C1 segment of cervical spinal cord (tissue), 14 donors: ENCODE data around the gene SPTLC3.
A peak's percentile ranks its signal among the peaks of the same experiment; 100 is the strongest.

Source experiments
- DNase-seq, 14 donors: peaks; one replicate each; lab custom pipeline; 2025; lab: John Stamatoyannopoulos, UW

SPTLC3 gene

DNA sequence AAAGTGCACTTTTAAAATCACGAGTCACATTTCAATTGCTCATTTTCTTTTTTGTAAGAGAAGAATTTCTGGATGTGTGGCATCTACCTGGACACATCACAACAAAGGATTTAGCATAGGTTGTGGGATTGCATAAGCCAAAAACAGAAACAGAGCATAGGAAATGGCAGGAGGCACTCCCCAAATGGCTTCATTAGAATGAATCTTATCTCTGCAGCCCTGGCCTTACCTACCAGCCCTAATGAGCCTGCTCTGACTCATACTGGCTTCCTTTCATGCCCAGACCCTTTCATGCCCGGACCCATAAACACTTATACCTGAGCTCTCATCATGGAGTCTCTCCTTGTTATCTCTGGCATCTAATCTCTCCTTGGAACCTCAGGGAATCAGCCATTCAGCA is 23.9 kb upstream of the SPTLC3 start:
- DNase-seq = no peak

DNA sequence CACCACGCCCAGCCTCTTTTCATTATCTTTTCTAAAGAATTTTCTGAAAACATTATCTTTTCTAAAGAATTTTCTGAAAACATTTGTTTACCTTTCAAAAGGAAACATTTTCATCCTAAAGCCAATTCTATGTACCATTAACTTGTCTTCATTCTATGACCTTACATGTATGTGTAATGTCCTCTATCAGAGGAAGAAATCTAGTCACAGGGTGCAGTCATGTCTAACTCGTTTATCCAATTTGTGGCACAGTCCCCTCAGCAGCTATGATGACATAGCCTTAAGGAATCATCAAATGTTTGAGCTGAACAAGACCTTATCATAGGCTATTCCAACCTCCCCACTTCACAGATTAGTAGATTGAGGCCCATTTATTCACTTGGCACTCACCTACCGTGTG is 21.5 kb upstream of the SPTLC3 start:
- no peak for DNase-seq

DNA sequence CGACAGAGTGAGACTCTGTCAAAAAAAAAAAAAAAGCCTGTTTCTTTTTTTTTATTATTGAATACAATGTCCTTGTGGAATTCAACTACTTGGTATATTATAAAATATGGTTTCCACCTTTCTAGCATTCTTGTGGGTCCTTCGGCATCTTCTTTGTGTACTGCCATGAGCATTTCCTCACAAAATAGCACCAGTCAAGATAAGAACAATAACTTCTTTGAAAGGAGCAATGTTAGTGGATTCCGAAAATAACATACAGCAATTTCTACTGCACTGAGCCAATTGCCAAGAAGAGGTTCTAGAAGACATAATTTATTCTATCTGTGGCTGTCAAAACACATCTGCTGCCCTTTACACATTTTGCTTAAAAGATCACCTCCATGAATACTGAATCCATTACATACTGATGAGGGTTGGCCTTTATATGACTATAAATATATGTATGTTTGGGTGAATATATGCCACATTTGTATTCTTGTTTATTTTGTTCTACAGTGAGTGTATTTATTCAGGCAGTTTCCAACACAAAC is 19.1 kb upstream of the SPTLC3 start:
- DNase-seq = no peak

DNA sequence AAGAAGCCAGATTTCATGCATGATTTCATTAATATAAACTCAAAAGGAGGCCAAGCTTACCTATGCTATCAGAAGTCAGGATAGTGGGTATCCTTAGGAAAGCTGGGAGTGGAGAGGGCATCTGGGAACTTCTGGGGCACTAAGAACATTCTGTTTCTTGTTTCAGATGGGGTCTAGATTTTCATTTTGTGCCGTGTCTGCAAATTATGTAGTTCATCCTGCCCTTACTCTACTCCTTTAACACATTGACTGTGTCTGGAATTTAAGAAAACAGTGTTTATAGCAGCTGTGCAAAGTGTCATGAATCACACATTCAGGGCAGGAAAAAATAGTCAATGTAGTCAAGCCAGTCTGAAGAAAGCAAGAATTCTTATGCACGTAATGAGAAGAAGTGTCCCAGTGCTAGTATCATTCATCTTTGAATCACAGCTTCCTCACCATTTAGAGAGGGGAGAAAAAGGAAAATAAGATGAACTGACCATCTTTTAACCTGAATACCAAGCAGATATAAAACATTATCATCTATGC is 11.6 kb upstream of the SPTLC3 start:
- DNase-seq = no peak

DNA sequence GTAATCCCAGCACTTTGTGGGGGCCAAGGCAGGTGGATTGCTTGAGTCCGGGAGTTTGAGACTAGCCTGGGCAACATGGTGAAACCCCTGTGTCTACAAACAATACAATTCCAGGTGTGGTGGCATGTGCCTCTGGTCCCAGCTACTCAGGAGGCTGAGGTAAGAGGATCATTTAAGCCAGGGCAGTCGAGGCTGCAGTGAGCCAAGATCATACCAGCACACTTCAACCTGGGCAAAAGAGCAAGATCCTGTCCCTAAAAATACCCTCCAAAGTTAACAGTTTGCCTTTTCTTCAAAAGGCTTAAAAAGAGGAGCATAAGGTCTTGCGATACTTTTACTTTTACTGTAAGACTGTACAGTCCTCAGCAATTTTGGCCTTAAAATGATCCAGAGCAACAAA is 10.7 kb upstream of the SPTLC3 start:
- no peak for DNase-seq

DNA sequence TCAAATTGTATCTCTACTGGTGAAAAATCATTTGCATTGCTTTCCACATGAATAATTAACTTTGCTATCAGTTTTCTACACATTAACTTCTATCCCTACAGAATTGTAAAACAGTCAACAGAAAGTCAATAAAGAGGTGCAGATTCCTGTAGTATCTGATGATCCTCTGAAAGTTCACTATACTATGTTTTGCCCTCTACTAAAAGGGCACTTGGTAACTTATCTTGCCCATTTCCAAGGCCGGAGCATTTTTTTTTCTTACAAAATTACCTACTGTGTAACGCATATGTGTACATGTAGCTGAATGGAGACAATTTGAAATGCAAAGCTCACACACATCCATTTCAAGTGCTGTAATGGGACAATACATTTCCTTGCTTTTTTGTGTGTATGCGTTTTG is 9.6 kb upstream of the SPTLC3 start:
- DNase-seq = no peak

DNA sequence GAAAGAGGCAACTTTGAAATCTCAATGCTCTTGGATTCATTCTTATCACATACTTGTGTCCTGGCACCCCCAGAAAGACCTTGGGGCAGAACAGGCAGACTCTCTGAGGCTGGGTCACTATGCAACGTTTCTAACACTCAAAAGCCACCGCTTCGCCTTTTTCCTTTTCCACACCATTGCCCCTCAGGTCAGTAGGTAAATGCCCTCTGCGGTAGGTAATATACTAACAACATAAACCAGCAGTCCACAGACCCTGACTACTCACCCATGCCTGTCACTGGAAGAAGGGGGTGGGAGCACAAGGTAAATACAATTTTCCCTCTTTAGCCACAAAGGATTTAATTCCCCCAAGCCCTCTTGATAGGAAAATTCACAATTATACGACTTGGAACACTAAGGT is 6.5 kb upstream of the SPTLC3 start:
- no peak for DNase-seq

DNA sequence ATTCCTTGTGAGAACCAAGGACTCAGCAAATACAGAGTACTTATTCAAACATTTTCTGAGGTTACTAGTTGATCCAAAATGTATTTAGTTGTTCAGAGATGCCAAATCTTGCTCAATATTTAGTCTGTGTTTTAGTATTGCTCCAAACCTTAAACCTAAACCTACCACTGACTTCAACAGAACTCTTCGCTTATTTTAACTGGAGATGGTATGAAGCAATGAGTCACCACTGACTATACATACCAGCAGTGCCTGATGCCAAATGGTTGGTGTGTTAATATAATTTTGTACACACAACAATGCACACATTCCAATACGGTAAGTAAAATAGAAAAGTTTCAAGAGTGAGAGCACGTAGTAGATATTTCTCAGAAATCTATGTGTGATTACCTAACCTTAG is 1.9 kb upstream of the SPTLC3 start:
- DNase-seq = no peak

DNA sequence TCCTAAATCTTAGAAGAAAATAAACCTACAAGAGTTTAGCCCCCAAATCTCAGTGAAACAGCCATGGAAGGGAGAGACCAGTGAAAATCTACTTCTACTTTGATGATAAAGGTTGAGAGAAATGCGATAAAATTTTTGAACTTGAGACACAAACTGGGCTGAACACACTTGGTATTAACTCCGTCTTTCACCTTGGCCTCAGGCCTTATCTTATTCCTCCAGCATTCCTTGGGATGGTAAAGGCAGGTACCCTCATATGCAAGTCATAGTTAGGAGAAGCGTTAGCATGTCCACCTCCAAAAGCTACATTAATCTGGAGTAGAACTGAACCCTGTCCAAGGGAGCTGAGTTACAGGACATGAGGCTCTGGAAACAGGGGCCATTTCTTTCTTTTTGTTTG is 1.2 kb upstream of the SPTLC3 start:
- no peak for DNase-seq

DNA sequence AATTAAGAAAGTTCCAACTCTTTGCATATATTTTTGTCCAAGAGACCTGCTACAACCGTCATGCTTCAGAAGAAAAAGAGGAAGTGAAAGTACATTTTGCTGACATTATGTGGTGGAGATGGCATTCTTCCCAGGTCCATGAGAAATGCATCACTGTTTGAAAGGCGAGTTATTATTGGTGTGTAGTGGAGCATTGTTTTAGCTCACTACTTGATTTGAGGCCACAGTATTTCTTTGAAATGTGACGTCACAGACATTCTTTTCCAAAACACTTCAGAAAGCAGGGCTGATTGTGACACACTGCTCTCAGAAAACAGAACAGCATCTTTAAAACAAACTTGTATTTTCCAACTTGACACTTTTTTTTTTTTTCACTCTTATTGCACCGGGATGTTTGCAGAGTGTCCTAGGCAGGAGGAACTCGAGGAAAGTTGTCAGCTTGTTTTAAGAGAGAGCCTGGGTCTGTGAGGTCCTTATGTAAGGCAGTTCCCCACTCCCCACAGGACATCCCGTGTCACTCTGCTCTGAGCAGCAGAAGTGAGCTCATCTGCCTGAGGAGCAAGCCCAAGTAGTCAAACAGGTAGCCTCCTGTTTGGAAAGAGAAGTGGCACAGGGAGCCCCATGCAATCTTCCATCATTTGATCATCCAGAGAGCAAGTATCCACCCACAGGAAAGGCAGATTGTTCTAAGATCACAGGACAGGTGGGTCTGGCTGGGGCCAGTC is 1.1 kb downstream of the SPTLC3 start:
- DNase-seq = peak in 8 of 14 donors; percentile 1 to 35 (median 9)

DNA sequence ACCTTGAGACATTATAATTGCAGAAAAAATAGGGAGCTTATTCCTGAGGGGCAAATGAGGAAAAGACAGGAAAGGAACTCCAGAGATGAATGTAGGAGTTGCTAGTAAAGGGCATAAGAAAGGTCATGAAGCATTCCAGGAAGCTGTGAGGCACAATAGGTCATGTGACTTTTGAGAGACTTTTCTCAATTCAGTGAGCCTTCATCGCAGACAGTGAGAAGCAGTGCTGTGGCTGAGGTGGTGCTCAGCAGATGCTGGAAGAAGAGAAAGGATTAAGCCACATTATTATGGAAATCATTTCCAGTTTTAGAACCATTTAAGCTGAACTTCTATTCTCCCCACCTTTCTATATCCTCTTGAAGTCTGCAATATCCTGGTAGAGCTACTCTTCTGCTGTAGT is 4.1 kb downstream of the SPTLC3 start:
- DNase-seq = no peak

DNA sequence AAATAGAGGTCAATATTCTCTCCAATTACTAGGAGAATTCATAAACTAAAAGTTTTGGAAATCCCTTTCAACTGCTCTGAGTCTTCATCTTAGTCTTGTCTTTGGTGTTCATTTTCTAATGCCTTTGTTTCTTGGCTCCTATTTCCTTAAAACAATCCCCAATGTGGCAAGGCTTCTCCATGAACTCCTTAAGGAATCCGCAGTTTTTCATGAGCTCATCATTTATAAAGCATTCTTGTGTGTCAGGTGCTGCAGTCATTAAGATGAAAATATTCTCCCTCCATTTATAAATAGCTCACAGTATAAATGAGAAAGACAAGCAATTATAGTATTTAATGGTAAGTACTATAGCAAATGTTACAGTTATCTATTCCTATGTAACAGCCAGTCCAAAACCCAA is 4.6 kb downstream of the SPTLC3 start:
- DNase-seq = no peak

DNA sequence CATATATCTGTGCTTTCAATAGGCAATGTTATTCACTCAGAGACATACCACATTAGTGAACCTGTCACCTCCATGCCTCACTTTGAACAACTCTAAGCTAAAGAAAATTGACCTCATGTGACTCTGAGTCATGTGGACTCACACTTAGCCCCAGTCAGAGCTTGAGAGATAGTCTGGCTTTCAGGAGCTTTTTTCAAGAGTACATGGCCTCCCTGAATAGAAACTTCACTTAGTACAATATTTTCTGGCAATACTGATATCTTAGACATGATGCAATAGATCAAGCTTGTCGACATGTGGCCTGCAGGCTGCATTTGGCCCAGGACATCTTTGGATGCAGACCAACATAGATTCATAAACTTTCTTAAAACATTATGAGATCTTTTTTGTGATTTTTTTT is 8.5 kb downstream of the SPTLC3 start:
- no peak for DNase-seq

DNA sequence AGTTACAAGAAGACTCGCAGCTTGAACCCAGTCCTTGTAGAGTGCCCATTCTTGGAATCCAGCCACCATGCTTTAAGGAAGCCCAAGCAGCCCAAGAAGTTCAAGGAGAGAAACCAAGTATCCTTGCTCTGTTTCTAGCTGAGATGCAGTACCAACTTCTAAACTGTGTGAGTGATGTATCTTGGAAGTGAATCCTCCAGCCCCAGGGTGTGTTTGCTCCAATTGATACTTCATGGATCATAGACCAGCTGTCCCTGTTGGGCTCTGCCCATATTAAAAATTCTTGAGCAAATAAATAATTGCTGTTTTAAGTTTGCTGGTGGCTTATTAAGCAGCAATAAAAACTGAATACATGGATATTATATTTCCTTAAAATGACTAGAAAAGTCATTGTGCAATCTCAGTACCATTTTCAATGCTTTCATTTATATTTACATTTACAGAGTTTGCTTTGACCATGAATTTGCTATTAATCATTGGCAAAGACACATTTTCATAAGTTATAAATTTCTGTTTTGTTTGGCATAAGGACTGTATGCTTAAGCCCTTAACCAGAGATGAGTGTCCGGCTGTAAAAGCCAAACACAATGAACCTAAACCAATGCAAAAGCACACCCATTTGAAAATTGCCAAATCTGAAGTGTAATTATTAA is 9.2 kb downstream of the SPTLC3 start:
- DNase-seq = no peak

DNA sequence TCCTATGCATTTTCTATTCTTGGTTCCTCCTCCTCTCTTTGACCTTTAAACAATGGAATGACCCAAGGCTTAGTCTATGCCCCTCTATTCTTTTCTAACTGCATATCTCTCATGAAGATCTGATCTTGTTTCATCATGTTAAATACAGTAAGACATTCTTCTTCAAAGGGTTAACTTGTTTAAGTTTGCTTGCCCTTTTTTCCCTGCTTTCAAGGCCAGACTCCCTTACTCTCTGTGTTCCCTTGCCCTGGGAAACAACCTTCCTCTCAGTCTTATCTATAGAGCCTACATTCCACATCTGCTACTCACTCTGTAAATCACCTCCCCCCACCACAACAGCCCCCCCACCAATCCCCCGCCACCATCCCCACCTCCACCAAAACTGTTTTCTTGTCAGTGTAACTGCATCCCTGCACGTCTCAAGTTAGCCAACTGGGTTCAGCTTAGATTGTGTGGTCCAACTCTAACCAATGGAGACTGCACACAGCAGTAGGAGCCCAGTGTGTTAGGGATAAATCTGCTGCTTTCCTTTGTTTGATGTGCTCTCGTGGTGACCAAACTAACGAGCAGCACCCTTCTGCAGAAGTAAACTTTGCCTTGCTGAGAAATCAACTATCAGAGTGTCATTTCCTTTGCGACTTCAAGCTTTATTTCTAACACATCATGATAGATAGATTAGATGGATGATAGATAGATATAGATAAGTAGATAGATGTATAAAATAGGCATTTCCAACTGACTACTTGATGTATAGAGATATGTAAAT is 12.6 kb downstream of the SPTLC3 start:
- no peak for DNase-seq

DNA sequence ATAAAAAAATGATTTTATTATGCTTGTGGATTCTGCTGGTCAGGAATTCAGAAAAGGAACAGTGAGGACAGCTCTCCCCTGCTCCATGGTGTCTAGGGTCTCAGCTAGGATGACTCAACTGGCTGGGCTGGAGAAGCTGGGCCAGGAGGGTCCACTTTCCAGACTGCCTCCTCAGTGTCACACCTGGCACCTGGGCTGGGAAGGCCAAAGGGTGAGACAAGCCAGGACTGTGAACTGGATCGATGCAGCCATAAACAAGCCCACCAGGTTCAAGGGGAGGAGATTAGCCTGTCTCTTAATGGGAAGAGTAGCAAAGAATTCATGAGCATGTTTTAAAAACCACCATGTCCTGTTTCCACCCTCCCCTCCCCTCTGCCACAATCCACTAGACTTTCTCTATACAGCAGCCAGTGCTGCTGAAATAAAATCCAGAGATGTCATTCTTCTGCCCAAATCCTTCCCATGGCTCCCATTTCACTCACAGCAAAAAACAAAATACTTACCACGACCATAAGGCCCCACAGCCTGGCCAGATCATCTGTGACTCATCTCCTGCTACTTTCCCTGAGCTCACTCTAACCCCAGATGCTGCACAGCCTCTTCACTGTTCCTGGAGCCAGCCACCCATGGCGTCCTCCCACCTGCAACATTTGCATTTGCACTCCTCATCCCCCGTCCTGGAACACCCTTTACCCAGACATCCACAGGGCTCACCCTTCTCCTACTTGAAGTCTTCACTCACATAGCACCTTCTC is 13.8 kb downstream of the SPTLC3 start:
- DNase-seq = no peak

DNA sequence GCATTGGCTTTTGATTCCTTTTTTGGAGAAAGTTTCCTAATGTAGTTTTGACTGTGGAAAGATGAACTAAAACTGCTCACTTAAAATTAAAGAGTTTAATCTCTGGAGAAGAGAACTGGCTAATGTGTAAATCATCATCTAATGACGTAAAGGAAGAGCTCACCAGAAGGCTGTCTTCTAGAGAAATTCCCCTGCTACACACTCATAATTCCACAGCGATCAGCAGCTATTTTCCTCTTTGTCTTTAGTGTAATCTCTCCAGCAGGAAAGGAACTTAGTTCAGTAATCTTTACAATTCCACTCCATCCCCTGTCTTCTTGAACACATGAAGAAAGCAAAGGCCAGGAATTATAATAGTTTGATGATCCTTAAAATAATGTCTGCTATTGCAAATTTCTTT is 15.8 kb downstream of the SPTLC3 start:
- no peak for DNase-seq

DNA sequence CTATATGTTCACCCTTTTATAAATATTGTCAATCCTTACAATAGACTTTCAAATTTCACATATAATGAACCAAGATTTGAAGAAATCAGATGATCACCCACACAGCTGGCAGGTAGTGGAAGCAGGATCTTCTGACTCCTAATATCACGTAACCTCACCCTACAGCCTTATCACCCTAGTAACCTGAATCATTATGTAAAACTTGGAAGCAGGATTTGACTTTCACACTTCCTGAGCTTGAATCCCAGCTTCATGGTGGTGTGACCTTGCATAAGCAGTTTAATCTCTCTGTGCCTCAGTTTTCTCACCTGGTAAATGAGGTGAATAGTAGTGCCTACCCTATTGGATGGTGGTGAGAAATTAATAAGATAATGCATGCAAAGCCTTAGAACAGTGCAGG is 16.4 kb downstream of the SPTLC3 start:
- no peak for DNase-seq

DNA sequence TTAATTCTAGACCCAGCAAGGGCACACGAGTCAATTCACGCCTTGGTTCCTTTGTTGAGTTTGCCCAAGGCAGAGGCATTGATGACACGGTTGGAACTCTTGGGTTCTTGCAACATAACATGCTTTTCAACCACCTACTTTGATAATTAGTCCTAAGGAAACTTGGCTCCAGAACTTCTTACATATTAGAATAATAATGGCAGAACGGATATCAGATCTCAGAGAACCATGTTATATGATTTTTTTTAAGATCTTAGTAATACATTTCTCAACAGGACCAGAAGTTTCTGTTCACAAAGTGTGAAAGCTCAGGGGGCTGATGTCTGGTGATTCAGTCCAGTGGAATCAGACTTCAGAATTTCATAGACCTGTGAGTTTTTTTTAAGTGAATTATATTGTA is 19.2 kb downstream of the SPTLC3 start:
- DNase-seq = no peak

DNA sequence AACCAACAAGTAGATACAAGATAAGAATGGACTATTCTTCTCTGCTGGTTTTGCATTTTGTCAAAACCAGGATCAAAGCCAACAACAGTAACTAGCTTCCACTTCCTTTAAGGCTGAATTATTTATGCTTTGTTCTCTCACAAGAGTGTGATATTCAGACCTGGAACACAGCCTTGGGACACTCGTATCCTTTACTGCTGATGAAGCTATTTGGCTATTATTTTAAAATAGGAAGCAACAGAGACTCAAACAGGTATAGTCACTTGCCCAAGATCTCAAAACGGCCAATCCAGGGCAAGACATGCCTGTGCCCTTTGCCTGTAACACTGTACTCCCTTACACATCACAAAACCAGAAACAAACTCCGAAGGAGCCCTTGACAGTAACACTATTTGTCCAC is 19.9 kb downstream of the SPTLC3 start:
- no peak for DNase-seq

DNA sequence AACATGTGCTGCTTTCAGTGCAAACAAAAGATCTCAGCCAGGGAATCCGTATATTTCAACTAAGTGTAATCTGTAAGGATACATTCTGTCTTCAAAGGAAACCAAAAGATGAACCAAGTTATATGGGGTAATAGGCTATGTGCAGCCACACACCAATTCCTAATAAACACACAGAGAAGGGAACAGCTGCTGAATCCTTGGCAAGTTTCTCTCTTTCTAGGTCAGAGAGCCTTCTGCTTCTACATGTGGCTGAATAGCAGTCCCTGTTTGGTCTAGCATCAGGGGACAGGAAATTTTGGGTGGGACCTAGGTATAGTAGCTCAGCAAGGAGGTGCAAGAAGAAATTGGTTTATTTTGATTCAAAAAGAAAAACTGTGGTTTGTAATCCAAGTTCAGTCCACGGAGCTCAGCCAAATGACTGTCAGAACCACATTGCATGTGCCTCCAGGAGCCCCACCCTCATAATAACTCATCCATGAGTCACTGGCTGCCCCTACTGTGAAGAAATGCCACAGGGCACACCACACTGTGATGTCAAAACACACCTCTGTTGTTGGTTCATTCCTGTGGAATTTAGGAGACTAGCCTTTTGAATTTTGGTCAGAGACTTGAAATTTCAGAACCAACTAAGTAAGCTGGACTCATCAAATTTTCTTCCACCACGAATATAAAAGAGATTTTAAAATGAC is 21.1 kb downstream of the SPTLC3 start:
- no peak for DNase-seq
